HG03342 (cell line): Measurements from ENCODE around the gene CHST5.

Experiments
- ATAC-seq: cut with Tn5 transposase; IDR thresholded peaks from one replicate; pipeline ENCODE4 v1.9.1; 2021; ENCODE audit warnings: mild to moderate bottlenecking, moderate library complexity; ENCODE audit not compliant: unreplicated experiment

CHST5 gene

GRCh38 chr16:75535901-75536300, at the start of gene CHST5:
Gene CHST5 (minus strand): TSS chr16:75536108. CDS start chr16:75530384, 5,724 bp downstream.
- no peak for ATAC-seq

- no peak for ATAC-seq
These were observed 48.2 kb upstream of the CHST5 start for GRCh38 chr16:75584108-75584507.

- ATAC-seq = peak; percentile 41
These were observed 43.5 kb upstream of the CHST5 start for GRCh38 chr16:75579281-75579834.

GRCh38 chr16:75578725-75579124, 42.8 kb upstream of the CHST5 start:
- no peak for ATAC-seq

GRCh38 chr16:75578212-75578611, 42.3 kb upstream of the CHST5 start:
- no peak for ATAC-seq

- peak; percentile 68 for ATAC-seq
These were observed 40.5 kb upstream of the CHST5 start for GRCh38 chr16:75576384-75576811.

- ATAC-seq = no peak
These were observed 40.0 kb upstream of the CHST5 start for GRCh38 chr16:75575958-75576357.

- no peak for ATAC-seq
These were observed 38.0 kb upstream of the CHST5 start for GRCh38 chr16:75573955-75574354.

- no peak for ATAC-seq
These were observed 37.1 kb upstream of the CHST5 start for GRCh38 chr16:75572864-75573542.

GRCh38 chr16:75570396-75571065, 34.6 kb upstream of the CHST5 start:
- peak; percentile 23 for ATAC-seq

GRCh38 chr16:75567911-75568310, 32.0 kb upstream of the CHST5 start:
- ATAC-seq = no peak

GRCh38 chr16:75566758-75567255, 30.9 kb upstream of the CHST5 start:
- ATAC-seq = peak; percentile 3

GRCh38 chr16:75566040-75566757, 30.3 kb upstream of the CHST5 start, which contains the start of gene GABARAPL2:
Gene GABARAPL2 (plus strand): TSS chr16:75566379. CDS start chr16:75566487, 108 bp downstream.
- peak; percentile 70 for ATAC-seq

- no peak for ATAC-seq
These were observed 29.7 kb upstream of the CHST5 start for GRCh38 chr16:75565640-75566039.

- ATAC-seq = no peak
These were observed 23.9 kb upstream of the CHST5 start for GRCh38 chr16:75559564-75560372.

GRCh38 chr16:75558846-75559401, 23.0 kb upstream of the CHST5 start:
- no peak for ATAC-seq

- ATAC-seq = no peak
These were observed 20.6 kb upstream of the CHST5 start for GRCh38 chr16:75556431-75556950.

- ATAC-seq = peak; percentile 95
These were observed 20.0 kb upstream of the CHST5 start, which contains the start of gene TMEM231 for GRCh38 chr16:75555707-75556430. Gene TMEM231 (minus strand): TSS chr16:75556252. CDS start chr16:75556209, 43 bp downstream.

GRCh38 chr16:75555213-75555706, 19.4 kb upstream of the CHST5 start:
- ATAC-seq = peak; percentile 27
